Measurements from ENCODE around the gene RSPH3.
A peak's percentile ranks its signal among the peaks of the same experiment; 100 is the strongest.
"Not testable (repeated sequence)": the region's sequence is repeated elsewhere in the genome, so short reads cannot be mapped to it uniquely, and the experiment has no call there.

The RSPH3 gene

GRCh38 chr6:159007510-159007909 is 7.5 kb upstream of the RSPH3 start:
- no peak overlapping the region for H3K27ac Mint-ChIP-seq
- H3K4me3 Mint-ChIP-seq: no peak overlapping the region
- no peaks in the 10 kb centered on the region for H3K36me3 Mint-ChIP-seq
- peaks cover 31% of the 10 kb centered on the region for H3K4me1 Mint-ChIP-seq
- no peak for ATAC-seq
- no peaks in the 10 kb centered on the region for H3K9me3 Mint-ChIP-seq
- DNase-seq (ENCODE audit: low spot score in 2 of 2): no peak

DNA sequence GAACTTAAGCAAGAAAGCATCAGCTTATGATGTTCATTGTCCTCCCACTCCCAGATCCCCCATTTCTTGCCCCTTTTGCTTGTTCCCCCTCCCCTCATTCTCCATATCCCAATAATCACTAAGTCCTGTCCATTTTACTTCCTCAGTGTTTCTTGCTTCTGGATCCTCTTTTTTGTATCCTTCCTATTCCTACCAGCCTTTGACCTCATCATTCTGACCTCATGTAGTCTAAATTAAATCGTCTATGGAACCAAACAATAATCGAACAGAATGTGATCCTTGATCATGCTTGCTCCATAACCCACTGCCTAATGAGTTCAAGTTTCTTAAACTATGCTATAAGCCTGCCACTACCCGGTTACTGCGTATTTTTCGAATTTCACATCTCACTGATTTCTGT is 5.4 kb upstream of the RSPH3 start:
- Mint-ChIP-seq H3K4me3 (no peak overlapping the region), H3K27ac (no peak overlapping the region), H3K9me3 (no peaks in the 10 kb centered on the region), H3K36me3 (no peaks in the 10 kb centered on the region), H3K4me1 (peaks cover 30% of the 10 kb centered on the region)
- ATAC-seq (no peak), DNase-seq (ENCODE audit: low spot score in 2 of 2) (no peak)

DNA sequence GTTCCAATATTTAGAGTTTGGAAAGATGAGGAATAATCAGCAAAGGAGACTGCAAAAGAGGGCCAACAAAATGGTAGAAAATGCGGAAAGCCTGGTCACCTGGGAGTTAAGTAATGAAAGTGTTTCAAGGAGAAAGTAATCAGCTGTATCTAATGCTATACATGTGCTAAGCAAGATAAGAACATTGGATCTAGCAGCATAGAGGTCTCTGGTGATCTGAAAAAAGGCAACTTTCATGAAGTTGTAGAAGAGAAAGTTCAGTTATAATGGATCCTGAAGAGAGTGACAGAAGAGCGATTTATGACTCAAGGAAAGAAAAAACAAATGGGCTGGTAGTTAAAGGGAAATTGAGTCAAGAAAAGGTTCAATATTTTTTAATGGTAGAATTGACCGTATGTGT is 4.6 kb upstream of the RSPH3 start:
- no peak overlapping the region for H3K4me3 Mint-ChIP-seq
- no peaks in the 10 kb centered on the region for H3K9me3 Mint-ChIP-seq
- H3K36me3 Mint-ChIP-seq: peaks cover 7% of the 10 kb centered on the region
- H3K27ac Mint-ChIP-seq: no peak overlapping the region
- H3K4me1 Mint-ChIP-seq: peaks cover 26% of the 10 kb centered on the region
- ATAC-seq: no peak
- no peak for DNase-seq (ENCODE audit: low spot score in 2 of 2)

DNA sequence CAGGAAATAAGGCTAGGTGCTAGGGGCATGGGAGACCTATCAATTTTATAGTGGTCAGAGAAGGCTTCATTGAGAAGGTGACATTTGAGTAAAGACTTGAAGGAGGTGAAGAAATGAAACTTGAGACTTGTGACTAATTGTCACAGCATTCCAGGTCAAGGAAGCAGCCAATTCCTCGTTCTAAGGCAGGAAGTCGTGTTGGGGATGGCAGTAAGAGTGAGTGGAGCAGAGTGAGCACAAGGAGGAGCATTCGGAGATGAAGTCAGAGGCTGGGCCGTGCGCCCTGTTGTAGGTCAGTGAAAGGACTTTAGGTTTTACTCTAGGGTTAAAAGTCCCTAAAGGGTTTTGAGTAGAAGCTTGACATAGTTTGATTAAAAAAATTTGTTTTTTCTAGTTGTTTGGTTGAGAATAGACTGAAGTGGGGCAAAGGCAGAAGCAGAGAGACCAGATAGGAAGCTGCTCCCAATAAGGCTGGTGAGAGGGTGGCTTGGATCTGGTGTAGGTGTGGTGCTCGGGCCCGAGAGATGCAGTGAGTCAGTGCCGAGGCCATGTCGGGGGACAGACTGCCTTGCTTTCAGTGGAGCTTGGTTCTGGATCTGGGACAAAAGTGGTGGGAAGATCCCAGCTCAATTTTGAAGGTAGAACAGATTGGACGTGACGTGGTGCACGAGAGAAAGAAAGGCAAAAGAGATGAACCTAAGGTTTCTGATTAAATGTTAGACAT is 2.6 kb upstream of the RSPH3 start:
- DNase-seq (ENCODE audit: low spot score in 2 of 2) (no peak), ATAC-seq (no peak)
- Mint-ChIP-seq H3K27ac (peak overlapping the region; percentile 8), H3K4me1 (peaks cover 34% of the 10 kb centered on the region), H3K9me3 (no peaks in the 10 kb centered on the region), H3K36me3 (peaks cover 12% of the 10 kb centered on the region), H3K4me3 (no peak overlapping the region)

DNA sequence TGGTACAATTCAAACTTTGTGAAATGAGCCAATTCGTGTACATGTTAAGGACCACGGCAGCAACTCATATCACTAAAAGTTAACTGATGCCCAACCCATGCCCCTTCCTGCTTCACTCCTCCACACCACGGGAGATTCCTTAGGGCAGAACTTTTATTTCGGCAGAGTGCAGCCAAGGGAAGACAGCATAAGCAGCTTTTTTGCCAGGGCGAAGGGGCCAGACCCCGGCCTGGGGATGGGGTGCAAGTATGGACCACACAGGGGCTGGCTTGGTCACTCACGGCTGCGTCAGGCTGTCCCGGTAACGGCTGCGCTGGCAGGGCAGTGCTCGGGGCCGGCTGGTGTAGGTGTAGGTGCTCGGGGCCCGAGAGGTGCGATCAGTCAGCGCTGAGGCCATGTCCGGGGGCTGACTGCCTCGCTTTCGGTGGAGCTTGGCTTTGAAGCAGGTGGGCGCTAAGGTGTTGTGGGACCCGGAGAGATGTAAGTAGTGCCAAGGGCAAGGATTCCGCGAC is 792 bp downstream of the RSPH3 start:
- ATAC-seq (peak; percentile 67), DNase-seq (ENCODE audit: low spot score in 2 of 2) (no peak)
- Mint-ChIP-seq H3K9me3 (no peaks in the 10 kb centered on the region), H3K27ac (peak overlapping the region; percentile 95), H3K36me3 (peaks cover 19% of the 10 kb centered on the region), H3K4me3 (peak overlapping the region; percentile 99), H3K4me1 (peaks cover 50% of the 10 kb centered on the region)

DNA sequence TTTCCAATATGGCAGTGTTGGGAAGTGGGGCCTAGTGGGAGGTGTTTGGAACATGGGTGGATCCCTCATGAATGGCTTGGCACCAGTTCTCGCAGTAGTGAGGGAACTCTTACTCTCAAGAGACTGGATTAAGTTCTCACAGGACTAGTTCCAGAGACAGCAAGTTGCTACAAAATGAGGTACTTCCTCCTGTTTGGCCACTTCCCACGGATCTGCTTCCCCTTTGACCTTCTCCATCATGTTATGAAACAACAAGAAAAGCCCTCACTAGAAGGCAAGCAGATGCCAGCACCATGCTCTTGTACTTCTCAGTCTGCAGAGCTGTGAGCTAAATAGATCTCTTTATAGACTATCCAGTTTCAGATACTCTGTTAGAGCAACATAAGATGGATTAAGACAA is 3.1 kb downstream of the RSPH3 start:
- no peak for ATAC-seq
- Mint-ChIP-seq H3K36me3 (peaks cover 25% of the 10 kb centered on the region), H3K9me3 (no peaks in the 10 kb centered on the region), H3K27ac (no peak overlapping the region), H3K4me1 (peaks cover 52% of the 10 kb centered on the region), H3K4me3 (no peak overlapping the region)
- no peak for DNase-seq (ENCODE audit: low spot score in 2 of 2)

- ATAC-seq (no peak), DNase-seq (ENCODE audit: low spot score in 2 of 2) (peak in 1 of 2 donors; percentile 41)
- Mint-ChIP-seq H3K27ac (peak overlapping the region; percentile 32), H3K4me3 (peak overlapping the region; percentile 13), H3K4me1 (peaks cover 46% of the 10 kb centered on the region), H3K9me3 (no peaks in the 10 kb centered on the region), H3K36me3 (peaks cover 21% of the 10 kb centered on the region)
Measured at GRCh38 chr6:158993639-158994038, 6.4 kb downstream of the RSPH3 start.

GRCh38 chr6:158991017-158991723 is 8.8 kb downstream of the RSPH3 start:
- Mint-ChIP-seq H3K9me3 (peaks cover 5% of the 10 kb centered on the region), H3K4me1 (peaks cover 48% of the 10 kb centered on the region), H3K4me3 (no peak overlapping the region), H3K27ac (no peak overlapping the region), H3K36me3 (peaks cover 21% of the 10 kb centered on the region)
- ATAC-seq: peak; percentile 38
- DNase-seq (ENCODE audit: low spot score in 2 of 2): peak in 1 of 2 donors; percentile 62

DNA sequence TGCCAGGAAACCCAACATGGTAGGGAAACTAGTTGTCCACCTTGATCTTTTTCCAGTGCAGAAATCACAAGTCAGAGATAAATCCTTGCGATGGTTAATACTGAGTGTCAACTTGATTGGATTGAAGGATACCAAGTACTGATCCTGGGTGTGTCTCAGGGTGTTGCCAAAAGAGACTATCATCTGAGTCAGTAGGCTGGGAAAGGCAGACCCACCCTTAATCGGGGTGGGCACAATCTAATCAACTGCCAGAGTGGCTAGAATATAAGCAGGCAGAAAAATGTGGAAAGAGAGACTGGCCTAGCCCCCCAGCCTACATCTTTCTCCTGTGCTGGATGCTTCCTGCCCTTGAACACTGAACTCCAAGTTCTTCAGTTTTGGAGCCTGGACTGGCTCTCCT is 10.3 kb downstream of the RSPH3 start:
- Mint-ChIP-seq H3K4me1 (peaks cover 35% of the 10 kb centered on the region), H3K36me3 (peaks cover 14% of the 10 kb centered on the region)
- H3K9me3 Mint-ChIP-seq; ATAC-seq; H3K4me3 Mint-ChIP-seq; H3K27ac Mint-ChIP-seq; DNase-seq (ENCODE audit: low spot score in 2 of 2): not testable (repeated sequence)

GRCh38 chr6:158988477-158988876 is 11.5 kb downstream of the RSPH3 start:
- H3K27ac Mint-ChIP-seq: no peak overlapping the region

DNA sequence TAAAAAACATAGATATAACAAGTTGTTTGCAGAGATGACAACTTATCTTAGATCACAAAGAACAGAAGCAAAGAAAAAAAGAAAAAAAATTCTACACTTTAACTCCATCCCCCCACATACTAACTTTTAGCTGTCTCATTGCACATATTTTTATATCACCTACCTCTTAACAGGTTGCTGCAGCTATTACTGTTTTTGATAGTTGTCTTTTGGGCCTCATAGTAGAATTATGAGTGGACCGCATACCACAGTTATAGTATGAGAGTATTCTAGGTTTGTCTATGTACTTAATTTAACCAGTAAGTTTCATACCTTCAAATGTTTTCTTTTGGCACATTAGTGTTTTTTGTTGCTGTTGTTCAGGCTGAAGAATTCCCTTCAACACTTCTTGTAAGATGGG is 12.3 kb downstream of the RSPH3 start:
- ATAC-seq (peak; percentile 97), DNase-seq (ENCODE audit: low spot score in 2 of 2) (no peak)
- H3K36me3 Mint-ChIP-seq: peaks cover 8% of the 10 kb centered on the region
- H3K4me3 Mint-ChIP-seq: no peak overlapping the region
- H3K9me3 Mint-ChIP-seq: peaks cover 5% of the 10 kb centered on the region
- H3K27ac Mint-ChIP-seq: no peak overlapping the region
- peaks cover 27% of the 10 kb centered on the region for H3K4me1 Mint-ChIP-seq

More at GRCh38 chr6:158988477-158988876, 11.5 kb downstream of the RSPH3 start:
- ATAC-seq (no peak), DNase-seq (ENCODE audit: low spot score in 2 of 2) (no peak)
- no peak overlapping the region for H3K4me3 Mint-ChIP-seq
- H3K36me3 Mint-ChIP-seq: peaks cover 11% of the 10 kb centered on the region
- H3K4me1 Mint-ChIP-seq: peaks cover 31% of the 10 kb centered on the region
- H3K9me3 Mint-ChIP-seq: peaks cover 5% of the 10 kb centered on the region

DNA sequence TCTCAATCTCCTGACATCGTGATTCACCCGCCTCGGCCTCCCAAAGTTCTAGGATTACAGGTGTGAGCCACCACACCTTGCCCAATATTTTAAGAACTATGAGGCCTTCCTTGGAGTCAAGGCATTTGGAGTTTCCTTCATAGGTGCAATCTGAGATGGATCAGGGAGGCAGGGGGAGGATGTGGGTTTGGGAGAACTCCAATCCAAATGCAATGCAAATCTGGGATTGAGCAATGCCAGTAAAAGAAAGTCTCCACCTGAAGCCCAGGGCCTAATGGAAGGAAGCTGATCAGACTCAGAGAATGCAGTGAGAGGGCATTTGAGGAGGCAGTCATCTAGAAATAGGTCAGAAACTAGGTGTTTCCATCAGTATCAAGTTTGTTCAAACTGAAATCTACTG is 21.2 kb downstream of the RSPH3 start:
- Mint-ChIP-seq H3K4me1 (no peaks in the 10 kb centered on the region), H3K4me3 (no peak overlapping the region)
- DNase-seq (ENCODE audit: low spot score in 2 of 2): no peak

DNA sequence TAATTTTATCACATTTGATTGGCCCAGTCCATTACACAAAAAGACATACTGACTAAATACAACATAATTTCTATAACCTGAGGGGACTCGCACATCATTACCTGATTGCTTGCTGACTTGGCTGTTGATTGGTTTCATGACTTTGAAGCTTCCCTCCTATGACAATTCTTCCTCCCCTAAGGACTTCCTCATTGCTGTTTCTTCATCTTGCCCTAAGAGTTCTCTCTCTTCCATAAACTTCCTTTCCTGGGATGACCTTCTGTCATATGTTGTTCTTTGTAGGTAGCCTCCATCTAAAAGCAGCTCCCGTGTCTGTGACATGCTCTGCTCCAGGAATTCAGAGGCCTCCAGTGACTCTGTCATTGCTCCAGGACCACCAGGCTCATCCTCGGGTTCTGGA is 22.6 kb downstream of the RSPH3 start:
- no peak for ATAC-seq

More for the DNA sequence above, 21.2 kb downstream of the RSPH3 start:
- Mint-ChIP-seq H3K36me3 (peaks cover 8% of the 10 kb centered on the region), H3K9me3 (no peaks in the 10 kb centered on the region), H3K27ac (no peak overlapping the region)
- no peak for ATAC-seq

GRCh38 chr6:158972241-158973233 is 27.5 kb downstream of the RSPH3 start:
- DNase-seq (ENCODE audit: low spot score in 2 of 2) (no peak), ATAC-seq (peak; percentile 45)
- H3K4me1 Mint-ChIP-seq: no peaks in the 10 kb centered on the region
- no peak overlapping the region for H3K4me3 Mint-ChIP-seq
- H3K27ac Mint-ChIP-seq: no peak overlapping the region
- H3K9me3 Mint-ChIP-seq: peaks cover 7% of the 10 kb centered on the region
- peaks cover 3% of the 10 kb centered on the region for H3K36me3 Mint-ChIP-seq

More for the DNA sequence above, 22.6 kb downstream of the RSPH3 start:
- H3K27ac Mint-ChIP-seq: no peak overlapping the region
- H3K9me3 Mint-ChIP-seq: no peaks in the 10 kb centered on the region
- no peaks in the 10 kb centered on the region for H3K4me1 Mint-ChIP-seq
- H3K4me3 Mint-ChIP-seq: no peak overlapping the region
- H3K36me3 Mint-ChIP-seq: peaks cover 8% of the 10 kb centered on the region
- DNase-seq (ENCODE audit: low spot score in 2 of 2): no peak

Data from stimulated activated effector memory CD8-positive, alpha-beta T cell treated with anti-CD3 and anti-CD28 coated beads, Interleukin-12 subunit alpha, Interleukin-12 subunit beta, amount 100 ng/mL, for 72 hours (primary cell).